ENCODE results near the gene UQCRQ.

Gene UQCRQ

GRCh38 chr5:132867046-132867451 is 607 bp downstream of the UQCRQ start:
- peaks cover 0 to 18% (median 12%) of the 10 kb centered on the region in 4 donors for H3K4me1 ChIP-seq
- peak overlapping the region; percentile 90 to 95 for H3K27ac ChIP-seq
- no peaks in the 10 kb centered on the region for H3K9me3 ChIP-seq
- intact Hi-C loops (cut with DNase I; ENCODE audit: low total_unique reads), result no loop called here
- peak overlapping the region; percentile 66 to 70 for H3K4me3 ChIP-seq
- TF ChIP-seq CTCF (IDR thresholded peaks at IDR 0.05), result no peak
- DNase-seq, result no peak
- H3K36me3 ChIP-seq, result peaks cover 5 to 33% (median 29%) of the 10 kb centered on the region in 3 donors
- H3K27me3 ChIP-seq, result no peaks in the 10 kb centered on the region

GRCh38 chr5:132868754-132869153 is 2.3 kb downstream of the UQCRQ start:
- TF ChIP-seq CTCF (IDR thresholded peaks at IDR 0.05), result no peak
- intact Hi-C loops (cut with DNase I; ENCODE audit: low total_unique reads), result no loop called here
- H3K9me3 ChIP-seq, result no peaks in the 10 kb centered on the region
- no peak overlapping the region for H3K4me3 ChIP-seq
- H3K36me3 ChIP-seq, result peaks cover 8 to 35% (median 32%) of the 10 kb centered on the region in 3 donors
- H3K27me3 ChIP-seq, result no peaks in the 10 kb centered on the region
- peaks cover 0 to 27% (median 16%) of the 10 kb centered on the region in 4 donors for H3K4me1 ChIP-seq
- no peak for DNase-seq
- H3K27ac ChIP-seq, result no peak overlapping the region

- peaks cover 0 to 22% (median 14%) of the 10 kb centered on the region in 4 donors for H3K4me1 ChIP-seq
- intact Hi-C loops (cut with DNase I; ENCODE audit: low total_unique reads), result no loop called here
Measured at GRCh38 chr5:132870801-132871200, 4.4 kb downstream of the UQCRQ start.

GRCh38 chr5:132871459-132872284 is 5.2 kb downstream of the UQCRQ start:
- H3K4me1 ChIP-seq, result peaks cover 0 to 28% (median 15%) of the 10 kb centered on the region in 4 donors
- DNase-seq, result no peak
- peaks cover 13 to 50% (median 39%) of the 10 kb centered on the region in 3 donors for H3K36me3 ChIP-seq
- no peaks in the 10 kb centered on the region for H3K27me3 ChIP-seq
- no peaks in the 10 kb centered on the region for H3K9me3 ChIP-seq
- TF ChIP-seq CTCF (IDR thresholded peaks at IDR 0.05), result no peak
- H3K4me3 ChIP-seq, result no peak overlapping the region
- no peak overlapping the region for H3K27ac ChIP-seq
- intact Hi-C loops (cut with DNase I; ENCODE audit: low total_unique reads), result no loop called here

More at GRCh38 chr5:132870801-132871200, 4.4 kb downstream of the UQCRQ start:
- no peak for TF ChIP-seq CTCF (IDR thresholded peaks at IDR 0.05)
- H3K27me3 ChIP-seq, result no peaks in the 10 kb centered on the region
- H3K9me3 ChIP-seq, result no peaks in the 10 kb centered on the region
- H3K36me3 ChIP-seq, result peaks cover 13 to 45% (median 39%) of the 10 kb centered on the region in 3 donors
- DNase-seq, result no peak
- no peak overlapping the region for H3K4me3 ChIP-seq
- H3K27ac ChIP-seq, result no peak overlapping the region

- H3K27me3 ChIP-seq, result no peaks in the 10 kb centered on the region
- peaks cover 0 to 26% (median 6%) of the 10 kb centered on the region in 4 donors for H3K4me1 ChIP-seq
- intact Hi-C loops (cut with DNase I; ENCODE audit: low total_unique reads), result no loop called here
- H3K9me3 ChIP-seq, result no peaks in the 10 kb centered on the region
- no peak for DNase-seq
- H3K36me3 ChIP-seq, result peaks cover 13 to 55% (median 38%) of the 10 kb centered on the region in 3 donors
- H3K4me3 ChIP-seq, result no peak overlapping the region
- no peak for TF ChIP-seq CTCF (IDR thresholded peaks at IDR 0.05)
- no peak overlapping the region for H3K27ac ChIP-seq
Measured at GRCh38 chr5:132872788-132873118, 6.3 kb downstream of the UQCRQ start.

All from tibial artery (tissue), 4 donors.